Loucy (cell line): ENCODE data around the gene GNAS-AS1.

ENCODE experiments used
- CTCF ChIP-seq: fragments of 200-600 bp; sonication (generic); conservative IDR thresholded peaks from 2 replicates; pipeline ENCODE4 v1.5.1; 2014; ENCODE audit warnings: mild to moderate bottlenecking, antibody characterized with exemption, low read length
- EZH2phosphoT487 ChIP-seq: fragments of 200-600 bp; IDR thresholded peaks from 2 replicates; pipeline ENCODE4 v1.6.1; 2018; ENCODE audit warnings: antibody characterized with exemption, mild to moderate bottlenecking, moderate library complexity, borderline replicate concordance

- TF ChIP-seq CTCF (no peak), EZH2phosphoT487 (no peak)
Measured at GRCh38 chr20:58847463-58847862, 3.2 kb downstream of the GNAS-AS1 start.
